H1 (cell line): ENCODE measurements around the gene TP63. TPM values are rescaled to one million over a fixed set of nuclear protein-coding genes. Genes with fewer than 3 reads are reported as not detected.

Source experiments
- CTCF ChIA-PET: fragments of 300-600 bp; sonication (Branson Sonifier 250); formaldehyde crosslinking; loops from one replicate; lab custom pipeline; 2021; ENCODE audit not compliant: partially characterized antibody; lab: Charles Lee
- POLR2A ChIA-PET: fragments of 300-600 bp; sonication (Branson Sonifier 250); formaldehyde crosslinking; loops from one replicate; lab custom pipeline; 2021; ENCODE audit warnings: inconsistent platforms; ENCODE audit not compliant: partially characterized antibody; lab: Charles Lee
- DNase-seq, 2 experiments: peaks; one replicate each; pipeline versions ENCODE4 v3.0.0 to v3.0.0-alpha.2; 2010 to 2022; ENCODE audit warnings: low spot score in 2 of 2, low read depth in 1 of 2, mixed read lengths in 1 of 2
- FAIRE-seq: peaks from 2 replicates; lab custom pipeline; 2011; peaks lifted over from hg19 to GRCh38; lab: Jason Lieb, UNC
- H2AFZ ChIP-seq: 2 replicates; pipeline ENCODE4 v1.8.1; 2012; ENCODE audit warnings: low read length, inconsistent platforms
- H2AK5ac ChIP-seq: 2 replicates; pipeline ENCODE4 v1.6.1; 2013; ENCODE audit warnings: low read depth, low read length
- H2BK120ac ChIP-seq: replicated peaks from 2 replicates; pipeline ENCODE3; 2013; ENCODE audit warnings: low read depth, low read length, inconsistent platforms
- H2BK12ac ChIP-seq: 2 replicates; pipeline ENCODE4 v1.6.1; 2013; ENCODE audit warnings: low read depth, low read length
- H2BK15ac ChIP-seq: 2 replicates; pipeline ENCODE4 v1.6.1; 2013; ENCODE audit warnings: low read length
- H2BK20ac ChIP-seq: 2 replicates; pipeline ENCODE4 v1.6.1; 2013; ENCODE audit warnings: low read length
- H2BK5ac ChIP-seq: 2 replicates; pipeline ENCODE4 v1.6.1; 2013; ENCODE audit warnings: low read depth, low read length
- H3K14ac ChIP-seq: 2 replicates; pipeline ENCODE4 v1.6.1; 2013; ENCODE audit warnings: inconsistent platforms; ENCODE audit not compliant: insufficient read length
- H3K18ac ChIP-seq: 2 replicates; pipeline ENCODE4 v1.6.1; 2013; ENCODE audit warnings: low read length; ENCODE audit errors: extremely low read depth
- H3K23ac ChIP-seq: 2 replicates; pipeline ENCODE4 v1.6.1; 2013; ENCODE audit warnings: inconsistent platforms; ENCODE audit not compliant: insufficient read length
- H3K23me2 ChIP-seq: 2 replicates; pipeline ENCODE4 v1.6.1; 2013; ENCODE audit warnings: low read depth, low read length
- H3K27ac ChIP-seq: 2 replicates; pipeline ENCODE4 v1.6.1; 2011; ENCODE audit warnings: low read depth, low read length, inconsistent platforms
- H3K27me3 ChIP-seq, 4 experiments: replicated peaks in 1 of 4; 1 replicate in 1 of 4; 2 replicates in 3 of 4; pipeline versions ENCODE4 v1.6.1 to v1.8.1; 2011 to 2013; ENCODE audit warnings: low read length in 3 of 4, mild to moderate bottlenecking in 3 of 4, inconsistent platforms in 2 of 4, mixed read lengths in 2 of 4, moderate library complexity in 1 of 4; ENCODE audit not compliant: control insufficient read depth in 3 of 4, insufficient read depth in 3 of 4; ENCODE audit errors: extremely low read depth in 1 of 4
- H3K36me3 ChIP-seq, 4 experiments: 2 replicates each; pipeline versions ENCODE4 v1.6.1 to v1.8.1; 2011 to 2013; ENCODE audit warnings: mild to moderate bottlenecking in 4 of 4, low read length in 3 of 4, moderate library complexity in 2 of 4, control low read depth in 1 of 4, inconsistent platforms in 1 of 4; ENCODE audit not compliant: insufficient read depth in 4 of 4, control insufficient read depth in 2 of 4
- H3K4ac ChIP-seq: replicated peaks from 2 replicates; pipeline ENCODE3; 2013; ENCODE audit warnings: low read length, low read depth, mixed read lengths, inconsistent platforms; ENCODE audit not compliant: insufficient read length
- H3K4me1 ChIP-seq, 4 experiments: replicated peaks in 1 of 4; 1 replicate in 1 of 4; 2 replicates in 3 of 4; pipeline versions ENCODE4 v1.6.1 to v1.8.1; 2011 to 2013; ENCODE audit warnings: low read length in 3 of 4, inconsistent platforms in 2 of 4, mixed read lengths in 1 of 4; ENCODE audit not compliant: insufficient read depth in 4 of 4, control insufficient read depth in 3 of 4
- H3K4me2 ChIP-seq, 2 experiments: 2 replicates each; pipeline versions ENCODE4 v1.6.1 to v1.8.1; 2011 to 2013; ENCODE audit warnings: low read depth in 2 of 2, low read length in 2 of 2, control low read depth in 1 of 2, inconsistent platforms in 1 of 2, mild to moderate bottlenecking in 1 of 2; ENCODE audit not compliant: insufficient read depth in 1 of 2
- H3K4me3 ChIP-seq, 4 experiments: fragments of 200-600, 300-600 bp in 1 of 4; sonication (generic), shearing (Covaris generic), sonication (Bioruptor Twin) in 1 of 4; 2 replicates each; pipeline versions ENCODE4 v1.5.1 to v1.8.1; 2011 to 2016; ENCODE audit warnings: low read length in 4 of 4, low read depth in 3 of 4, control low read depth in 2 of 4, inconsistent platforms in 2 of 4, mild to moderate bottlenecking in 2 of 4, mixed read lengths in 1 of 4, moderate library complexity in 1 of 4; ENCODE audit not compliant: insufficient read depth in 2 of 4; ENCODE audit errors: extremely low read depth in 1 of 4
- H3K56ac ChIP-seq: replicated peaks from 2 replicates; pipeline ENCODE3; 2013; ENCODE audit warnings: low read depth, mild to moderate bottlenecking, mixed read lengths, low read length, inconsistent platforms; ENCODE audit not compliant: insufficient read length
- H3K79me1 ChIP-seq: 2 replicates; pipeline ENCODE4 v1.6.1; 2013; ENCODE audit warnings: low read depth, low read length, control low read depth
- H3K79me2 ChIP-seq, 2 experiments: 2 replicates each; pipeline versions ENCODE4 v1.6.1 to v1.8.1; 2012 to 2013; ENCODE audit warnings: low read length in 2 of 2, mild to moderate bottlenecking in 2 of 2, inconsistent platforms in 1 of 2; ENCODE audit not compliant: insufficient read depth in 2 of 2, control insufficient read depth in 1 of 2
- H3K9ac ChIP-seq, 4 experiments: replicated peaks in 1 of 4; 1 replicate in 1 of 4; 2 replicates in 3 of 4; pipeline versions ENCODE4 v1.6.1 to v1.8.1; 2011 to 2013; ENCODE audit warnings: low read depth in 3 of 4, low read length in 3 of 4, control low read depth in 2 of 4, mild to moderate bottlenecking in 2 of 4, moderate library complexity in 2 of 4, inconsistent platforms in 1 of 4; ENCODE audit errors: extremely low read depth in 1 of 4
- H3K9me3 ChIP-seq, 2 experiments: 2 replicates each; pipeline versions ENCODE4 v1.6.1 to v1.8.1; 2012 to 2013; ENCODE audit warnings: mild to moderate bottlenecking in 2 of 2, moderate library complexity in 2 of 2, control low read depth in 1 of 2, inconsistent platforms in 1 of 2, low read depth in 1 of 2, low read length in 1 of 2, mixed read lengths in 1 of 2; ENCODE audit not compliant: insufficient read depth in 2 of 2
- H4K20me1 ChIP-seq, 2 experiments: replicated peaks in 1 of 2; 2 replicates each; pipeline versions ENCODE3 to v1.8.1; 2011 to 2013; ENCODE audit warnings: inconsistent platforms in 2 of 2, low read length in 2 of 2, mild to moderate bottlenecking in 1 of 2; ENCODE audit not compliant: insufficient read depth in 2 of 2, control insufficient read depth in 1 of 2
- H4K5ac ChIP-seq: 2 replicates; pipeline ENCODE4 v1.6.1; 2013; ENCODE audit warnings: low read length, low read depth, mixed read lengths, inconsistent platforms; ENCODE audit not compliant: insufficient read length
- H4K8ac ChIP-seq: 2 replicates; pipeline ENCODE4 v1.8.0; 2013; ENCODE audit warnings: mild to moderate bottlenecking, moderate library complexity, low read length, inconsistent platforms; ENCODE audit not compliant: insufficient read depth; ENCODE audit errors: extremely low read depth
- H4K91ac ChIP-seq: replicated peaks from 2 replicates; pipeline ENCODE3; 2013; ENCODE audit warnings: low read length, mixed read lengths, inconsistent platforms; ENCODE audit not compliant: insufficient read length
- RFX5 ChIP-seq: IDR thresholded peaks from 2 replicates; pipeline ENCODE4 v1.6.1; 2011; ENCODE audit warnings: low read depth, low read length, improper control_type of control experiment, borderline replicate concordance
- RXRA ChIP-seq: IDR thresholded peaks from 2 replicates; pipeline ENCODE4 v1.6.1; 2011; ENCODE audit warnings: low read depth, mild to moderate bottlenecking, low read length, moderate library complexity; ENCODE audit not compliant: insufficient read depth
- polyA plus RNA-seq, 7 experiments: library from polyadenylated mRNA; depleted of rRNA in 3 of 7; stranded (reverse) in 5 of 7; unstranded in 2 of 7; fragments of >200 nt in 5 of 7; fragments of 200-250 nt in 2 of 7; gene quantifications; 1 replicate in 5 of 7; 2 replicates in 1 of 7; 4 replicates in 1 of 7; pipeline versions ENCODE4 v1.2.1 to v1.2.3, GENCODE V29; 2011 to 2013; ENCODE audit warnings: missing spikeins in 2 of 7, mixed read lengths in 2 of 7
- total RNA-seq: library from RNA; stranded (reverse); fragmentation: NEBNext Ultra II Directional; extraction: Animal tissue kit (Norgen Biotek cat#: 25700); gene quantifications from 2 replicates; pipeline ENCODE4 v1.2.1, GENCODE V29; 2021

The TP63 gene
- total and polyA plus RNA-seq, 2 of the 8 experiments (the other 6 are each of a cell fraction or from before 2014, with no cell fraction given), result not detected

DNA sequence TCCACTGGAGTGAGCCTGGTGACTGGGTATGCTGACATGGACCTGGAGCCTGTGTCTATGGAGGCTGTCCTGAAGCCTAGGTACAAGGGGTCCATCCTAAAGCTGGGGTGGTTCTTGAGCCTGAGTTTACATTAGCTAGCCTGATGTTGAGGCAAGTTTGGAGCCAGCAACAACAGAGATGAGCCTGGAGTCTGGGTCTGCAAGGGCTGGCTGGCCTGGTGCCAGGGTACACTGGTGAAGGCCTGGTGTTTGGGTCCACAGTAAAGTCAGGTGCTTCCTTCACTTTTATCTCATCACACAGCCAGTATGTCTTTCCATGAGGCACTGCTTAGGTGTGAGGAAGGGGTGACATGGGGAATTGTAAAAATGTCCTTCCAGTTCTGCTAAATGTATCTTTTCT lies 49.5 kb downstream of the TP63 start:
- Histone ChIP-seq H2AFZ (peak overlapping the region; percentile 70), H4K20me1 (no peaks in the 10 kb centered on the region), H3K4me1 (no peaks in the 10 kb centered on the region; a peak in 1 of 7 replicates), H3K9ac (no peak overlapping the region), H2AK5ac (no peak overlapping the region), H2BK20ac (no peak overlapping the region), H3K23ac (no peak overlapping the region), H3K9me3 (no peaks in the 10 kb centered on the region), H3K56ac (no peak overlapping the region), H3K36me3 (no peaks in the 10 kb centered on the region), H2BK15ac (no peak overlapping the region), H4K5ac (no peak overlapping the region), H3K18ac (no peak overlapping the region), H3K79me1 (no peaks in the 10 kb centered on the region), H3K4ac (no peak overlapping the region), H3K27me3 (no peaks in the 10 kb centered on the region; a peak in 1 of 7 replicates), H3K27ac (no peak overlapping the region), H2BK12ac (no peak overlapping the region), H3K14ac (no peak overlapping the region), H4K91ac (no peak overlapping the region), H4K8ac (peak overlapping the region; percentile 80; the same call in 1 of the 2 replicates), H2BK5ac (no peak overlapping the region), H3K4me3 (no peak overlapping the region), H3K23me2 (no peaks in the 10 kb centered on the region), H3K79me2 (no peaks in the 10 kb centered on the region), H2BK120ac (no peak overlapping the region), H3K4me2 (no peak overlapping the region)
- no peak for FAIRE-seq
- DNase-seq, result no peak
- ChIA-PET POLR2A (no interaction called here), CTCF (no interaction called here)
- TF ChIP-seq RFX5 (no peak), RXRA (no peak)
